ENCODE data around the gene UBR2. TPM values are rescaled to one million over a fixed set of nuclear protein-coding genes. Genes with fewer than 3 reads are reported as not detected.
"Not testable (repeated sequence)": the region's sequence is repeated elsewhere in the genome, so short reads cannot be mapped to it uniquely, and the experiment has no call there.

The UBR2 gene
- total and polyA plus RNA-seq, 4 donors = 20.3 to 39.7 (median 27.1) TPM

- Histone ChIP-seq H3K4me1 (ENCODE audit: control insufficient read depth, insufficient read depth, low read length) (peaks cover 6% of the 10 kb centered on the region), H3K4me3 (ENCODE audit: low read depth, low read length) (peak overlapping the region; percentile 60), H3K9me3 (ENCODE audit: control insufficient read depth, insufficient read depth, low read length) (no peaks in the 10 kb centered on the region), H3K27me3 (ENCODE audit: control insufficient read depth, insufficient read depth, low read length) (no peaks in the 10 kb centered on the region), H3K27ac (ENCODE audit: low read depth, low read length) (peak overlapping the region; percentile 89), H3K36me3 (ENCODE audit: control insufficient read depth, insufficient read depth, low read length) (peaks cover 2% of the 10 kb centered on the region)
- peak in 3 of 6 donors; percentile 43 to 84 (median 70) for DNase-seq (ENCODE audit: low read depth in 4 of 6, low spot score in 6 of 6)
- WGBS (ENCODE audit: insufficient coverage) = 10% methylated on average over 52 of the region's 52 CpGs
Observed at GRCh38 chr6:42727087-42727611, 163.3 kb downstream of the UBR2 start.

DNA sequence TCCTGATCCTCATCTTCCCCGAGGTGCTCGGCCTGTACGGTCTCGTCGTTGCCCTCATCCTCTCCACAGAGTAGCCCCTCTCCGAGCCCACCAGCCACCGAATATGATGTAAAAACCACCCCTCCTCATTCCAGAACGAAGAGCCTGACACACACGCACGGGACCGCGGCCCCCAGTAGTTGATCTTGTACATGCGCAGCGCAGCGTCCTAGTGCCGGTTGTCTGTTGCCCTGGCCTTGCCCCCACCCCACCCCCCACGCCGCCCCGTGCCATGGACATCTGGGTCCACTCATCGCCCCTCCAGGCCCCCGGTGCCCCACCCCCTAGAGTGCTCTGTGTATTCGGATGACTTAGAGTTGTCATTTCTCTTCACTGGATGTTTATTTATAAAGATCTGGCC, 163.8 kb downstream of the UBR2 start:
- 45% methylated on average over 8 of the region's 22 CpGs for WGBS (ENCODE audit: insufficient coverage)
- H3K27ac ChIP-seq (ENCODE audit: low read depth, low read length) = peak overlapping the region; percentile 89
- H3K27me3 ChIP-seq (ENCODE audit: control insufficient read depth, insufficient read depth, low read length) = no peaks in the 10 kb centered on the region
- no peaks in the 10 kb centered on the region for H3K36me3 ChIP-seq (ENCODE audit: control insufficient read depth, insufficient read depth, low read length)
- peaks cover 6% of the 10 kb centered on the region for H3K4me1 ChIP-seq (ENCODE audit: control insufficient read depth, insufficient read depth, low read length)
- no peaks in the 10 kb centered on the region for H3K9me3 ChIP-seq (ENCODE audit: control insufficient read depth, insufficient read depth, low read length)
- no peak for DNase-seq (ENCODE audit: low read depth in 4 of 6, low spot score in 6 of 6)
- peak overlapping the region; percentile 60 for H3K4me3 ChIP-seq (ENCODE audit: low read depth, low read length)

DNA sequence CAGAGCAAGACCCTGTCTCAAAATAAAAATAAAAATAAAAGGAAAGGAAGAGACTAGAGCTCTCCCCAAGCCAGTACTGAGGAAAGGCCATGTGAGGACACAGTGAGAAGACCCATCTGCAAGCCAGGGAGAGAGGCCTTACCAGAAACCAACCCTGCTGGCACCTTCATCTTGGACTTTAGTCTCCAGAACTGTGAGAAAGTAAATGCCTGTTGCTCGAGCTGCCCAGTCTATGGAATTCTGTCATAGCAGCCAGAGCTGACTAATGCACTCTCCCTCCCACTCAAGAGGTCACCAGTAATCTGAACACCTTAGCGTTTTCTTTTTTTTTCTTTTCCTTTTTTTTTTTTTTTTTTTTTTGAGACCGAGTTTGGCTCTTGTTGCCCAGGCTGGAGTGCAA, 165.9 kb downstream of the UBR2 start:
- Histone ChIP-seq H3K27me3 (ENCODE audit: control insufficient read depth, insufficient read depth, low read length) (no peaks in the 10 kb centered on the region), H3K27ac (ENCODE audit: low read depth, low read length) (no peak overlapping the region), H3K36me3 (ENCODE audit: control insufficient read depth, insufficient read depth, low read length) (no peaks in the 10 kb centered on the region), H3K9me3 (ENCODE audit: control insufficient read depth, insufficient read depth, low read length) (no peaks in the 10 kb centered on the region), H3K4me1 (ENCODE audit: control insufficient read depth, insufficient read depth, low read length) (peaks cover 6% of the 10 kb centered on the region), H3K4me3 (ENCODE audit: low read depth, low read length) (no peak overlapping the region)
- DNase-seq (ENCODE audit: low read depth in 4 of 6, low spot score in 6 of 6) = no peak
- WGBS (ENCODE audit: insufficient coverage) = no CpG with 5 or more reads among the region's 3 CpGs

DNA sequence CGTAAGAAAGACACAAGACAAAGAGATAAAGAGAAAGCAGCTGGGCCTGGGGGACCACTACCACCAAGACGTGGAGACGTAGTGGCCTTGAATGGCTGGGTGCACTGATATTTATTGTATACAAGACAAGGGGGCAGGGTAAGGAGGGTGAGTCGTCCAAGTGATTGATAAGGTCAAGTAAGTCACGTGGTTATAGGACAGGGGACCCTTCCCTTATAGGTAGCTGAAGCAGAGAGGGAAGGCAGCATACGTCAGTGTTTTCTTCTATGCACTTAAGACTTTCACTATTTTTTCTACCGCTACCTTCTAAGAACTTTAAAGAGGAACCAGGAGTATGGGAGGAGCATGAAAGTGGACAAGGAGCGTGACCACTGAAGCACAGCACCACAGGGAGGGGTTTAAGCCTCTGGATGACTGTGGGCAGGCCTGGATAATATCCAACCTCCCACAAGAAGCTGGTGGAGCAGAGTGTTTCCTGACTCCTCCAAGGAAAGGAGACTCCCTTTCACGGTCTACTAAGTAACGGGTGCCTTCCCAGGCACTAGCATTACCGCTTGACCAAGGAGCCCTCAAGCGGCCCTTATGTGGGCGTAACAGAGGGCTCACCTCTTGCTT, 170.1 kb downstream of the UBR2 start:
- H3K9me3 ChIP-seq (ENCODE audit: control insufficient read depth, insufficient read depth, low read length); H3K4me3 ChIP-seq (ENCODE audit: low read depth, low read length); H3K27ac ChIP-seq (ENCODE audit: low read depth, low read length); H3K27me3 ChIP-seq (ENCODE audit: control insufficient read depth, insufficient read depth, low read length); DNase-seq (ENCODE audit: low read depth in 4 of 6, low spot score in 6 of 6); H3K4me1 ChIP-seq (ENCODE audit: control insufficient read depth, insufficient read depth, low read length); H3K36me3 ChIP-seq (ENCODE audit: control insufficient read depth, insufficient read depth, low read length): not testable (repeated sequence)
- 74% methylated on average over 4 of the region's 13 CpGs for WGBS (ENCODE audit: insufficient coverage)

DNA sequence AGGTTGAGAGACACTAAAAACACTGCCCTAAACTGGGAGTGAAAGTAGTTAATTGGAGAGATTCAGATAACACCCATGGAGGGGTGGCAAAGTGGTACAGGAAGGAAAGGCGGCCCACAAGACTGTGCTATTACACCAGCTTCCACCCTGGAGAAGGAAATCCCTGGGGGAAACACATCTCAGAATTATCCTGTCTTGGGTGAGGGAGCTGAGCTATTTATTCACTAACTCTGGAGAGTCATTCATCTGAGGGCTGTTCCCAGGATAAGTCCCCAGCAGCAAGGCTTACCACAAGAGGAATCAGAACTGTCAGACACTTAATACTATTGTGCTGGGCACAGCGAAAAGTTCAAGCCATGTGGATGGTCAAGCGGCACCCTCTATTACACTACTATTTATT, 172.1 kb downstream of the UBR2 start:
- DNase-seq (ENCODE audit: low read depth in 4 of 6, low spot score in 6 of 6) = no peak
- no CpG with 5 or more reads among the region's 3 CpGs for WGBS (ENCODE audit: insufficient coverage)
- no peaks in the 10 kb centered on the region for H3K4me1 ChIP-seq (ENCODE audit: control insufficient read depth, insufficient read depth, low read length)

DNA sequence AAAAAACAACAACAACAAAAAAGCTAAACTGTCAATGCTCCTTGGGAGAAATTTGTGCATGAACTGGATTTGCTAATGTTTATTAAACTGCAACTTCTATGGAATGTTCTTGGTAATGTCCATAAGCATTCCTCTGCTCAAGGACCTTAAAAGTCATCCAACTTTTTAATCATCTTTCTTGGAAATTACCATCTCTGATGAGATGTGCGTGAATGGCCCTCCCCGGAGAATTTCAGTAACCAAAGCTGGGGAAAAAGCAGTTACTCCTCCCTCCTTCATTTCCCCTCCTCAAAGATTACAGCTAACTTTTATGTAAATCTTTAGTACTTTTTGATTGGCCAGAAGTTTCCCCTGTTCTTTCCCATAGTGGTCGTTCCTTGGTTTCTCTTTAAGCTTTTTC, 176.9 kb downstream of the UBR2 start:
- Histone ChIP-seq H3K9me3 (ENCODE audit: control insufficient read depth, insufficient read depth, low read length) (no peaks in the 10 kb centered on the region), H3K36me3 (ENCODE audit: control insufficient read depth, insufficient read depth, low read length) (no peaks in the 10 kb centered on the region), H3K4me1 (ENCODE audit: control insufficient read depth, insufficient read depth, low read length) (peaks cover 19% of the 10 kb centered on the region), H3K4me3 (ENCODE audit: low read depth, low read length) (no peak overlapping the region), H3K27ac (ENCODE audit: low read depth, low read length) (no peak overlapping the region), H3K27me3 (ENCODE audit: control insufficient read depth, insufficient read depth, low read length) (no peaks in the 10 kb centered on the region)
- no CpG with 5 or more reads among the region's 3 CpGs for WGBS (ENCODE audit: insufficient coverage)
- DNase-seq (ENCODE audit: low read depth in 4 of 6, low spot score in 6 of 6) = no peak

More for the DNA sequence above, 172.1 kb downstream of the UBR2 start:
- Histone ChIP-seq H3K36me3 (ENCODE audit: control insufficient read depth, insufficient read depth, low read length) (no peaks in the 10 kb centered on the region), H3K27me3 (ENCODE audit: control insufficient read depth, insufficient read depth, low read length) (no peaks in the 10 kb centered on the region), H3K27ac (ENCODE audit: low read depth, low read length) (no peak overlapping the region), H3K9me3 (ENCODE audit: control insufficient read depth, insufficient read depth, low read length) (no peaks in the 10 kb centered on the region), H3K4me3 (ENCODE audit: low read depth, low read length) (no peak overlapping the region)

DNA sequence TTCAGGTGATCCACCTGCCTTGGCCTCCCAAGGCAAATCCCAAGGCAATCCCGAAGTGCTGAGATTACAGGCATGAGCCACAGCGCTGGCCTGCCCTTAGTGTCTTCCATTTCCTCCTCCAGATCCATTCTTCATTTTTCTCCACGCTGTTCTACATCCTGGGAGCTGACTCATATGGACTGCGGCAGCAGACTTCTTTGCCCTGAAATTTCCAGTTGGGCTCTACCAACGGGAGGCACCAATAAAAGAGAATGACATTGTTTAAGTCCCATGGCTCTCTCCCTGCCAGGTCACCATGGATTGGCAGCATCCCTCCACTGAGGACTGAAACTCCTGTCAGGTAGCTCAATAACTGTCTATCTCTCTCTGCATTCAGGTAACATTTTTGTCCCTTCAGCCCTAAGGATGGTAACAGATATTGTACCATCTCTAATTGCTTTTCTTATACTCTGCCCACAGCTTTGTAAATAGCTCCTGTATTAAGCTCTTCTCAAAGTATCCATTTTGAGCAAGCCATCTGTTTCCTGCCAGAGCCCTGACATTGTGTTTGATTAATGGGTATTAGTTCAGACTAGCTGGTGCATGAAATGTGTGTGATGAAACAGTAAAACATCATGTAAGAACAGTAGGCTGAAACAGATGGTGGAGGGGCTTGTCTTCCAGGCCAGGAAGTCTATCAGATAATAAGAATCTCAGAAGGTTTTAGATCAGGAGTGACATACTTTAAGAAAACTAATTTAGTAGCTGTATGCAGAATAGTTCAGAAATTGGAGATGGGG, 178.5 kb downstream of the UBR2 start:
- peak in 2 of 6 donors; percentile 23 to 65 for DNase-seq (ENCODE audit: low read depth in 4 of 6, low spot score in 6 of 6)
- no peak overlapping the region for H3K27ac ChIP-seq (ENCODE audit: low read depth, low read length)
- 71% methylated on average over 5 of the region's 5 CpGs for WGBS (ENCODE audit: insufficient coverage)

More for the DNA sequence above, 178.5 kb downstream of the UBR2 start:
- Histone ChIP-seq H3K27me3 (ENCODE audit: control insufficient read depth, insufficient read depth, low read length) (no peaks in the 10 kb centered on the region), H3K9me3 (ENCODE audit: control insufficient read depth, insufficient read depth, low read length) (no peaks in the 10 kb centered on the region), H3K4me1 (ENCODE audit: control insufficient read depth, insufficient read depth, low read length) (peaks cover 19% of the 10 kb centered on the region), H3K36me3 (ENCODE audit: control insufficient read depth, insufficient read depth, low read length) (no peaks in the 10 kb centered on the region), H3K4me3 (ENCODE audit: low read depth, low read length) (no peak overlapping the region)

Small RNA genes lying within 50 kb of the gene (small RNA-seq; reads per million reads assigned to genes)
- gene RNU6-890P (ENCODE audit: low replicate concordance) = not detected

Other genes with a start within 250 kb of the UBR2 start
- 1 to 10 TPM; 4.8 to 6.0 TPM for gene TRERF1, start 112.1 kb upstream of the UBR2 start, total RNA-seq
- 1 to 10 TPM; 8.9 to 9.4 TPM for gene TRERF1, start 112.1 kb upstream of the UBR2 start, polyA plus RNA-seq (ENCODE audit: insufficient read length in 2 of 2)
- gene PRPH2, start 158.6 kb downstream of the UBR2 start, total RNA-seq = 1 to 10 TPM; 5.8 to 9.0 TPM
- 1 to 10 TPM; 5.1 to 7.3 TPM for gene PRPH2, start 158.6 kb downstream of the UBR2 start, polyA plus RNA-seq (ENCODE audit: insufficient read length in 2 of 2)
- 10 to 100 TPM; 32.8 to 35.8 TPM for gene TBCC, start 182.1 kb downstream of the UBR2 start, total RNA-seq
- 10 to 100 TPM; 24.3 to 26.1 TPM for gene TBCC, start 182.1 kb downstream of the UBR2 start, polyA plus RNA-seq (ENCODE audit: insufficient read length in 2 of 2)
- 10 to 100 TPM; 13.1 to 17.0 TPM for gene BICRAL, start 218.0 kb downstream of the UBR2 start, total RNA-seq
- gene BICRAL, start 218.0 kb downstream of the UBR2 start, polyA plus RNA-seq (ENCODE audit: insufficient read length in 2 of 2) = 10 to 100 TPM; 13.7 to 14.0 TPM

All from spinal cord (tissue), 10 donors.